ENCODE measurements around the gene OR8A1.

- TF ChIP-seq CTCF (conservative IDR thresholded peaks at IDR 0.05) (no peak), EZH2 (IDR thresholded peaks at IDR 0.05; ENCODE audit: low read depth) (no peak)
These were observed 27.8 kb downstream of the OR8A1 start for GRCh38 chr11:124597626-124598025.

Data from PC-9 (cell line).